GM12878 (cell line): ENCODE results near the gene MEGF11. TPM values are rescaled to one million over a fixed set of nuclear protein-coding genes. Genes with fewer than 3 reads are reported as not detected.

Source experiments
- ATAC-seq: fragments of 200-7000 bp; cut with Tn5 transposase; 3 replicates; pipeline ENCODE4 v1.9.1; 2020; ENCODE audit warnings: mild to moderate bottlenecking, moderate library complexity
- BruUV-seq: library from RNA; stranded (reverse); fragments of 400-500 nt; replicated peaks from 2 replicates; lab custom pipeline; 2021; lab: Mats Ljungman, UMichigan
- CTCF ChIA-PET: fragments of 300-600 bp; sonication (Branson Sonifier 250); formaldehyde crosslinking; extraction: SDS; loops from one replicate; lab custom pipeline; 2021; ENCODE audit warnings: inconsistent platforms; lab: Yijun Ruan, JAX
- POLR2A ChIA-PET: fragments of 350-600 bp; formaldehyde crosslinking; extraction: SDS; loops from one replicate; lab custom pipeline; 2021; ENCODE audit warnings: inconsistent platforms; lab: Charles Lee
- RAD21 ChIA-PET: fragments of 300-600 bp; sonication (Branson Sonifier 250); formaldehyde crosslinking; loops from one replicate; lab custom pipeline; 2023; ENCODE audit warnings: antibody characterized with exemption; ENCODE audit not compliant: unreplicated experiment; lab: Charles Lee
- SMC1A ChIA-PET: fragments of 300-600 bp; sonication (Branson Sonifier 250); formaldehyde crosslinking; loops from one replicate; lab custom pipeline; 2023; ENCODE audit not compliant: unreplicated experiment, uncharacterized antibody; lab: Charles Lee
- DNase-seq: peaks from one replicate; pipeline ENCODE4 v3.0.0-alpha.2; 2011; ENCODE audit warnings: low read depth, low spot score
- FAIRE-seq: peaks from 3 replicates; lab custom pipeline; 2011; peaks lifted over from hg19 to GRCh38; lab: Jason Lieb, UNC
- H2AFZ ChIP-seq: 2 replicates; pipeline ENCODE4 v1.6.0; 2011; ENCODE audit warnings: low read depth, low read length, control low read depth; ENCODE audit not compliant: control insufficient read depth
- H3K27ac ChIP-seq: 2 replicates; pipeline ENCODE4 v1.5.1; 2011; ENCODE audit warnings: control low read depth; ENCODE audit not compliant: control insufficient read depth, insufficient read depth
- H3K27me3 ChIP-seq, 2 experiments: replicated peaks in 1 of 2; 2 replicates each; pipeline versions ENCODE4 v1.6.0 to v1.6.1; 2011; ENCODE audit warnings: low read length in 1 of 2; ENCODE audit not compliant: control insufficient read depth in 2 of 2, insufficient read depth in 2 of 2
- H3K36me3 ChIP-seq, 2 experiments: 2 replicates each; pipeline ENCODE4 v1.5.1; 2011; ENCODE audit warnings: low read length in 1 of 2; ENCODE audit not compliant: control insufficient read depth in 2 of 2, insufficient read depth in 2 of 2
- H3K4me1 ChIP-seq: 2 replicates; pipeline ENCODE4 v1.6.1; 2011; ENCODE audit warnings: mild to moderate bottlenecking, low read length, moderate library complexity, mixed read lengths; ENCODE audit not compliant: control insufficient read depth, insufficient read depth
- H3K4me2 ChIP-seq: 2 replicates; pipeline ENCODE4 v1.6.0; 2011; ENCODE audit warnings: control low read depth; ENCODE audit not compliant: control insufficient read depth, insufficient read depth
- H3K4me3 ChIP-seq: fragments of 200-600 bp; sonication (generic); 2 replicates; pipeline ENCODE4 v1.5.1; 2016
- H3K79me2 ChIP-seq: 2 replicates; pipeline ENCODE4 v1.6.0; 2011; ENCODE audit warnings: low read length; ENCODE audit not compliant: control insufficient read depth, insufficient read depth
- H3K9ac ChIP-seq: 2 replicates; pipeline ENCODE4 v1.8.0; 2011; ENCODE audit warnings: low read length, control low read depth, mixed read lengths; ENCODE audit not compliant: control insufficient read depth, insufficient read depth
- H3K9me3 ChIP-seq: replicated peaks from 3 replicates; pipeline ENCODE4 v1.5.1; 2011; ENCODE audit warnings: mild to moderate bottlenecking, low read length; ENCODE audit not compliant: control insufficient read depth, insufficient read depth
- H4K20me1 ChIP-seq: 2 replicates; pipeline ENCODE4 v1.6.0; 2011; ENCODE audit not compliant: control insufficient read depth, insufficient read depth
- CBFB ChIP-seq: IDR thresholded peaks from 2 replicates; pipeline ENCODE4 v1.6.1; 2016; ENCODE audit warnings: antibody characterized with exemption, low read depth
- HDAC2 ChIP-seq: fragments of 200-600 bp; sonication (generic); IDR thresholded peaks from 2 replicates; pipeline ENCODE4 v1.6.1; 2017
- IKZF2 ChIP-seq, 2 experiments: fragments of 450-650 bp; IDR thresholded peaks; 2 replicates each; pipeline ENCODE4 v1.6.1; 2017; ENCODE audit warnings: mild to moderate bottlenecking in 2 of 2, moderate library complexity in 2 of 2
- JUND ChIP-seq: IDR thresholded peaks from 2 replicates; pipeline ENCODE4 v1.6.1; 2012; ENCODE audit warnings: low read depth, mild to moderate bottlenecking, low read length, improper control_type of control experiment, moderate library complexity
- RFX5 ChIP-seq: IDR thresholded peaks from 2 replicates; pipeline ENCODE4 v1.6.1; 2011; ENCODE audit warnings: low read depth, low read length, improper control_type of control experiment
- SIX5 ChIP-seq: IDR thresholded peaks from 2 replicates; pipeline ENCODE4 v1.6.1; 2011; ENCODE audit warnings: mild to moderate bottlenecking, low read depth, low read length, moderate library complexity; ENCODE audit not compliant: severe bottlenecking
- SREBF1 ChIP-seq: IDR thresholded peaks from 2 replicates; pipeline ENCODE4 v1.6.1; 2012; ENCODE audit warnings: mild to moderate bottlenecking, low read length
- WGBS: methylation state at CpG from one replicate; pipeline ENCODE4 v1.1.6; 2016; ENCODE audit warnings: low lambda C conversion rate; ENCODE audit not compliant: insufficient replicate concordance, insufficient coverage; ENCODE audit errors: missing lambda C conversion rate; 5-methylcytosine and 5-hydroxymethylcytosine counted together
- in situ Hi-C: fragments of 300-500 bp; cut with MboI; formaldehyde crosslinking; loops from 9 replicates; pipeline ENCODE4 v1.14.3; 2018; ENCODE audit warnings: mixed read lengths
- intact Hi-C: fragments of 100-400 bp; cut with micrococcal nuclease; formaldehyde crosslinking; loops from one replicate; pipeline ENCODE4 v1.14.2; 2022; ENCODE audit not compliant: unreplicated experiment
- polyA plus RNA-seq, 11 experiments: library from polyadenylated mRNA; depleted of rRNA in 4 of 11; unstranded in 6 of 11; stranded (reverse) in 5 of 11; fragments of >200 nt; fragmentation: Nextera tagmentation in 4 of 11; fragmentation: Illumina TruSeq in 1 of 11; extraction: Ambion mirVana in 4 of 11; extraction: Trizol in 1 of 11; gene quantifications; 1 replicate in 1 of 11; 2 replicates in 10 of 11; pipeline versions ENCODE4 v1.2.1 to v1.2.3, GENCODE V29; 2011 to 2016; ENCODE audit warnings: inconsistent platforms in 2 of 11, missing spikeins in 2 of 11, low read depth in 1 of 11
- total RNA-seq, 4 experiments: library from RNA; depleted of rRNA in 3 of 4; stranded (reverse); fragments of >200 nt in 3 of 4; fragmentation: Illumina TruSeq in 1 of 4; extraction: Trizol in 1 of 4; gene quantifications; 2 replicates each; pipeline versions ENCODE4 v1.2.1 to v1.2.3, GENCODE V29; 2013 to 2021
- TF ChIP-seq, protein P1 (sequence below): fragments of 450-650 bp; IDR thresholded peaks from 2 replicates; pipeline ENCODE4 v1.6.1; 2014; ENCODE audit warnings: mild to moderate bottlenecking

Gene MEGF11
- total and polyA plus RNA-seq, 10 of the 15 experiments (the other 5 are each of a cell fraction or from before 2014, with no cell fraction given) = 0.03 to 1.7 (median 0.49) TPM

DNA sequence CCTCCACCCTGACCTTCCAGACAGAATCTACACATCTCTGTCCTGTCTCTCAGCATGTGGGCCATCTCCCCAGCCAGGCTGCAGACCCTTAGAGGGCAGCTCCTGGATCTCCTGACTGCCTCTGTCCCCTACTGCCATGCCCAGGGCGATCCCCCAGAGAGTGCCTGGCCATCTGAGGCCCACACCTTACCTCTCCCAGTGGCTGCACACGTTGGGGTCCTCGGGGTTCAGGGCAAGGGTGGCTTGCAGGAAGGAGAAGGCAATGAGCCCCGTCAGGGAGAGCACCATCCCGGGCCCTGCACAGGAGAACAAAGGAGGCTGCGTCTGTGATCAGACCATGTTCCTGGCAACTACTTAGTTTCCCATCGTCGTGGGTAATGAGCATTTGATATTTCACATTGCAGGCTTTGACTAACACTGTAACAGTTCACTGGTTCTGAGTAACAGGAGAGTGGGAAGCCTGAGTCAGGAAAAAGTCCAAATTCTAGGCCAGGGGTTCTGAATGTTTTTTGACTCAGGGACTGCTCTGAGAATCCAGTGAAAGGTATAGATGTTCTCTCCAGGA lies 125.4 kb downstream of the MEGF11 start:
- H3K9me3 ChIP-seq = no peaks in the 10 kb centered on the region
- in situ Hi-C loops = no loop called here
- FAIRE-seq = no peak

DNA sequence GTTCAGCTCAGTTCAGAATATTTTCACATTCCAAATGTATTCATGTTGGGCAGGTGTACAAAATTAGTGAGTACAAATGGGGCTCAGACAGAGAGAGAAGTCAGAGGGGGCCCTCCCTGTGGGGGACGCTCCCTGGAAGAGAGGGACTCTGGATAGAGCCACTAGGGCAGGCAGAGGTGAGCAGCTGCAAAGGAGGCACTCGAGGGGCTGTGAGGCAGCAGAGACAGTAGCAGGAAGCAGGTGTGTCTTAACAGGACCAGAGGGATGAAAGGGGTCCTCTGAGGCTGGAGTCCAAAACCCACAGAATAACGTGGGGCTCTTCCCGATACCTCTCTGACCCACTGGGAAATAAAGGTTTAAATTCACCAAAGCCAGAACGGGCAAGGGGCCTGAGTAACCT lies 127.1 kb downstream of the MEGF11 start:
- no TSS peak for BruUV-seq
- FAIRE-seq (no peak), ATAC-seq (peak; percentile 28; the same call in 1 of the 3 replicates), DNase-seq (no peak)
- no peaks in the 10 kb centered on the region for H3K79me2 ChIP-seq
- no peaks in the 10 kb centered on the region for H4K20me1 ChIP-seq
- H2AFZ ChIP-seq = no peak overlapping the region
- no peak overlapping the region for H3K27ac ChIP-seq
- peaks cover 4 to 5% of the 10 kb centered on the region in 2 experiments for H3K27me3 ChIP-seq
- H3K4me2 ChIP-seq = no peak overlapping the region
- H3K4me1 ChIP-seq = no peaks in the 10 kb centered on the region
- no peak overlapping the region for H3K9ac ChIP-seq
- no peaks in the 10 kb centered on the region for H3K9me3 ChIP-seq
- no peak for TF ChIP-seq SIX5
- TF ChIP-seq HDAC2 = no peak
- TF ChIP-seq CBFB = no peak
- RAD21 ChIA-PET = no interaction called here
- POLR2A ChIA-PET = no interaction called here
- no peaks in the 10 kb centered on the region for H3K36me3 ChIP-seq
- intact Hi-C loops (no loop called here), in situ Hi-C loops (no loop called here)
- no peak overlapping the region for H3K4me3 ChIP-seq
- 1% methylated on average over 5 of the region's 5 CpGs for WGBS
- SMC1A ChIA-PET = no interaction called here
- CTCF ChIA-PET = no interaction called here

More for the DNA sequence above, 125.4 kb downstream of the MEGF11 start:
- no peak overlapping the region for H3K4me3 ChIP-seq
- H3K4me1 ChIP-seq = no peaks in the 10 kb centered on the region
- POLR2A ChIA-PET = no interaction called here
- no peak overlapping the region for H3K4me2 ChIP-seq
- H2AFZ ChIP-seq = no peak overlapping the region
- no peak for TF ChIP-seq JUND
- TF ChIP-seq RFX5 = no peak
- no peak for TF ChIP-seq IKZF2 (IDR thresholded peaks at IDR 0.05)
- no peak for TF ChIP-seq SREBF1
- TF ChIP-seq, protein P1, sequence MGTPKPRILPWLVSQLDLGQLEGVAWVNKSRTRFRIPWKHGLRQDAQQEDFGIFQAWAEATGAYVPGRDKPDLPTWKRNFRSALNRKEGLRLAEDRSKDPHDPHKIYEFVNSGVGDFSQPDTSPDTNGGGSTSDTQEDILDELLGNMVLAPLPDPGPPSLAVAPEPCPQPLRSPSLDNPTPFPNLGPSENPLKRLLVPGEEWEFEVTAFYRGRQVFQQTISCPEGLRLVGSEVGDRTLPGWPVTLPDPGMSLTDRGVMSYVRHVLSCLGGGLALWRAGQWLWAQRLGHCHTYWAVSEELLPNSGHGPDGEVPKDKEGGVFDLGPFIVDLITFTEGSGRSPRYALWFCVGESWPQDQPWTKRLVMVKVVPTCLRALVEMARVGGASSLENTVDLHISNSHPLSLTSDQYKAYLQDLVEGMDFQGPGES = no peak
- TF ChIP-seq, all 136 proteins: peak for 0
- WGBS = 13% methylated on average over 8 of the region's 8 CpGs
- intact Hi-C loops = no loop called here
- DNase-seq (no peak), ATAC-seq (no peak)
- ChIA-PET RAD21 (no interaction called here), SMC1A (no interaction called here), CTCF (no interaction called here)
- Histone ChIP-seq H3K27ac (no peak overlapping the region), H3K79me2 (no peaks in the 10 kb centered on the region), H3K9ac (no peak overlapping the region), H3K27me3 (peaks cover 4 to 5% of the 10 kb centered on the region in 2 experiments), H3K36me3 (no peaks in the 10 kb centered on the region), H4K20me1 (0 out of 2 replicates have a peak, but pooled peaks cover 2% of the 10 kb centered on the region)
- no TSS peak for BruUV-seq
